Limb (tissue), 2 donors: ENCODE results near the gene DDHD1.
A peak's percentile ranks its signal among the peaks of the same experiment; 100 is the strongest.

ENCODE experiments used
- DNase-seq, 2 donors: peaks; one replicate each; pipeline ENCODE4 v3.0.0-alpha.2; 2016; ENCODE audit errors: extremely low spot score in 2 of 2

DDHD1 gene

DNA sequence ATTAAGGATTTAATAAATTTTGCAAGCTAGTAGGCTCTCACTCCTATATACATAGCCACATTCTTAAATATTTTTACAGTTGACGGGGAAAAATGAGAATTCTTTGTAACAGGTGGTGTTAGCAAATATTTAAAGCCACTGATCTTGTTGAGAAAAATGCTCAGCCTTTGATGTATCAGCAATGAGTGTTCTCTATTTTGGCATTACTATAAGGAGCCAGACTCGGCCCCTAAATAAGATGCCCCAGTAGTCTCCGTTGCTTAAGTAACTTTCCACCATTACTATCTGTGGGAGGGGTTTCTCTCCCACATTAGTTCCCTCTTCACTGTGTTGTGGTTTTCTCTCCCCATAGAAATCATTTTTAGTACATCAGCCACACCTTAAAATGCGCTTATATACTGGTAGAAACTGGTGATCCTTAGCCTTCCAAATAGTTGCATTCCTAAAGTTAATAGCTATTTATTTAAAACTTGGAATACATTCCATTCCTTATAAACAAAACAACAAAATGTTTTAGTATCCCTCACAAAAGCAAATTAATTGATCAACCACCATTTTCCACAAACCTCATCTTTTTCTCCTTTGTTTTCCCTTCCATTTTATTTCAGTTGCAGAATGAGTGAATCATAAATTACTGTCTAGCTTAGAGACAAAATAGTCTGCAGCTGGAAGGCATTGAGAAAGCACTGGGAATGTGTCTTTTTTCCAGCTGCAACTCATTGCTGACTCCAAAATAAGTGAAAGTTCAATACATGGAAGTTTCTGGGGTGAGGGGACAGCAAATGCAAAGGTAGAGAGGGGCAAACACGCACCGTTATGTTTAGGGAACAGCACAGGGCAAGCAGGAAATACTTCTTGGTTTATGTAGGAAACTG lies 117.5 kb downstream of the DDHD1 start:
- DNase-seq, result no peak

DNA sequence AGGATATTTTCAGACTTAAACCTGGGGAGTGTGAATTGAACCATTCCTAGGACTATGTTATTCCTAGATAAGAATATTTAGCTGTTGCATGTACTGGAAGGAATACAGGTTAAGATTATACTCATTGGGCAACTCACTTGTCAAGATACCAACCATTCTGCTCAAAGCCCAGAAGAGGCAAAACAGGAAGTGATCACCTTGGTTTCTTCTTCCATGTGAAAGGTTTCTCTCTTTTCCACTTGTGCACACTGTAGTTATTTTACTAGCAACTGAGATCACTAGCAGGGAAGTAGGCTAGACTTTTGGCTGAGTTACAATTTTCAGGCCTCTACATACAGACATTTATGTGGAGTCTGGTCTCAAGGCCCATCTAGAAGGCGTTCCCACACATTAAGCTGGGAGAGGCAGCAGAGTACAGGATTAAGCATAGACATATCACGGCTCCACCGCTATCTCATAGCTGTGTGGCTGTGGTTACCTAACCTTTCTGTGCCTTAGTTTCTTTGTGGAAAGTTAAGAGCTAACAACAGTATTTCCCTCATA lies 118.4 kb downstream of the DDHD1 start:
- DNase-seq, result no peak

DNA sequence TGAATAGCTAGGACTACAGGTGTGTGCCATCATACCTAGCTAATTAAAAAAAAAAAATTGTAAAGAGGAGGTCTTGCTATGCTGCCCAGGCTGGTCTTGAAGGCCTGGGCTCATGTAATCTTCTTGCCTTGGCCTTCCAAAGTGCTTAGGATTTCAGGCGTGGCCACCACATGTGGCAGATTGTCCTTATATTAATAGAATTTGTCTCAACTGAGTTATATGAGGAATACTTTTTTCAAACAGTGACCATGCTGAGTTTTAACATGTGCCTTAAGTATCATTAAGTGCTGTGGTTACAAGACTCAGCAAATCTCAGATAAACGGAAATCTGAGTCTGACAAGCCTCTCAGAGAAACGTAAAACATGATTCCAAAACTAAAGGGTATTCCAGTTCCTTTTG lies 119.1 kb downstream of the DDHD1 start:
- no peak for DNase-seq

DNA sequence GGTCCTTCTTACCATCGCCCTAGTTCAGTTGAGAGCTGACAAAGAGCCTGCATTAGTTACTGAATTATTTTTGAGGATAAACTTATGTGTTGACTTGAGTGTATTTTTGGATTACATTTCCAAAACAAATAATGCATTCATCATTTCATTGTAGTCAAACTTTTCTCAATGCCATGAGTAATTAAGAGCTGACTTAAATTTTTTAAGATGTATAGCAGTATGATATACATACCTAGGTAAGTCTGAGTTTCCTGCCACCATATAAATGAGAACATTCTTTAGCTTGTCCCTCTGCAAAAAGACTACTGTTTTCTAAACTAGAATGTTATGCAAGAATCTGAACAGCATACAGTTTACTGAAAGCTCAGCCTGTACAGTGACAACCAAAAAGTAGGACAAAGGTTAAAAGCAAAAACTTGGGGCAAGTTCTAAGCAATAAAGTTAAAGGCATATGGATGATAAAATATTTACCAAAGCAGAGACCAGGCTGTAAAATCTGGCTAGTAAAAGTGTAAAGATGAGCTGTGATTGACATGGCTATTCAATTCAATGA lies 120.2 kb downstream of the DDHD1 start:
- DNase-seq, result no peak

DNA sequence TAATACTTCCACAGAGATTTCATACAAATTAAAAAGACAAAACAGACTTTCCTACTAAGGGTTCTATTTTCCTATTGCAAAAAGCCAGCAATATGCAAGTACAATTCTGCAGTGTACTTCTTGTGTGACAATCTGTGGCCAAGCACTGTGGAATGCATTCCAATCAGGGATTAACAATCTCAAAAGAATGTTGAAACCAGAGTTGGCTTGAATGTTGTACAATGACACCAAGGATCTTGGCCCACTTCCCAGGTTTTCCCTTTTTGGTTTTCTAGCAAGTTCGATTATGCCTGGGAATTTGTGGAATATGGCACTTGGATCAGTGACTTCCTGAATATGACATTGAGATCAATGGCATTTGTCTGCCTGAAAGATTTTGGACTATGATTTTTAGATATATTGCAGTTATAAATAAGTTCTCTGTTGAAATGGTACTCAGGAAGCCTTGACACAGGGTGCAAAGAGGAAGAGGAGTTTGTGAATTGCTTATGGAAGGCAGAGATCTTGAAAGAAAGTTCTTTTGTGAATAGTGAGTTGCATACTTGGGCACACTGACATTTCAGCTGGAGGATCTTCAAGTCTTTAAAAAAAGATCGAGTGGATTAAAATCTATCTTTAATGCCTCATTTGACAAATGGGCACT lies 120.8 kb downstream of the DDHD1 start:
- peak in 1 of 2 donors; percentile 72 for DNase-seq

DNA sequence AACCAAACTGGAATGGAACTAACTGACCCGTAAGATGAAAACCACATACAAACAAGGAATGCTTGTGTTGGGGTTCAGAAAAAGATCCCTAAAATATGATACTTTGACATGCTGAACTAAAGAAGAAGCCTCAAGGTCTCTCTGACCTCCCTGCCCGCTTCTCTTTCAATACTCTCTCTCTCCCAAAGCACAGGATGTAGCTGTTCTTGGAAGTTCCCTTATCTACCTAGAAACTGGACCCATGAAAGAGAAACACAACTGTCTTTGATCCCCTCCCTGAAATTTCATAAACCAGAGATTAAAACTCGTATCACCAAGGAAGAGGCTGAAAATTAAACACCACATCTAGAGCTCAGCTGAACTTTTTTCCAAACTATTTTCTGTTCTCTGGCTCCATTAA lies 125.6 kb downstream of the DDHD1 start:
- no peak for DNase-seq

DNA sequence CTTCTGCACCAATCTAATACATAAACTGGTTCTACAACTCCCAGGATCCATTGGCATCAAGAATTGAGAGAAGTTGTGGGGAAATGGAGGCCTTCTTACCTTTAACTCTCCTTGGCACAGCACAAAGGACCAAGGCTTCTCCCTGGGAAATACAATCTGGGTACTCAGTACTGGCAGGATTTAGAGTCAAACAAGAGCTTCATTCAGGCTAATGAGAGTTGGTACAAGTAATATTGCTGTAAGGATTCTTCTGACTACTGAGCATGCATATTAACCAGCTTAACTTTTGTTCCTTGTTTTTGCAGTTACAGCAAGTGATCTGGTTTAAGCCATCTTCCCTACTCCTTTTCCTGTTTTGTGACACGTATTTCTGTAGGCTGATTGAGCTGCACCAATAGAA lies 126.1 kb downstream of the DDHD1 start:
- DNase-seq, result no peak

DNA sequence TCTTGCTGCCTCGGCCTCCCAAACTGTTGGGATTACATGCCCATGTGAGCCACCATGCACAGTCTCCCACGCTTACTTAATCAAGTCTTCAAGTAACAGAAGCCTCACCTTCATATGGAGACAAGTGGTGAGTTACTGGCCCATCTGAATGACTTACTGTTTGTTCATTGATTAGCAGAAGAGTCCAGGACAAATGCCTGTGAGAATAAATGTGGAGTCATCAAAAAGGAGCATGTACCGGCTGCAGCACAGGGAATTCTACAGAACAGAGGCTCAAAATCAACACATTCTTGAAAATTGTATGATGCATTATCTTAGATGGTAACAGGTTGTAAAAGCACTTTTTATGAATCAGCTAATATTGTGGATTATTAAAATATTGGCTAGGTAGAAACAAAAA lies 129.8 kb downstream of the DDHD1 start:
- DNase-seq, result no peak

DNA sequence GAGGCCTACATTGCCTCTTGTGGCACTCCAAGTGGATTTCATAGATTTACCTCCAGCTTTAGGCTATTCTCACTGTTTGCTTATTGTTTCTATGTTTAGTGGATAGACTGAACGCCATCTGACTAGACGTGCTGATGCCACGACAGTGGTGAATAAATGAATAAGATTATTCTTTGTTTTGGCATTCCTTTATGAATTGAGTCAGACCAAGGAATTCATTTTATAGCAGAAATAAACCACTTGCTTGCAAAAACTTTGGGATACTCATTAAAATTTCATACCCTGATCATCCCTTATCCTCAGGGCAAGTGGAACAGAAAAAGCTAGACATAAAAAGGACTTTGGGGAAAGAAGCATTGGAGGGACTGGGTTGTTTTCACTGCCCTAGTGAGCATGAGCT lies 130.5 kb downstream of the DDHD1 start:
- no peak for DNase-seq

DNA sequence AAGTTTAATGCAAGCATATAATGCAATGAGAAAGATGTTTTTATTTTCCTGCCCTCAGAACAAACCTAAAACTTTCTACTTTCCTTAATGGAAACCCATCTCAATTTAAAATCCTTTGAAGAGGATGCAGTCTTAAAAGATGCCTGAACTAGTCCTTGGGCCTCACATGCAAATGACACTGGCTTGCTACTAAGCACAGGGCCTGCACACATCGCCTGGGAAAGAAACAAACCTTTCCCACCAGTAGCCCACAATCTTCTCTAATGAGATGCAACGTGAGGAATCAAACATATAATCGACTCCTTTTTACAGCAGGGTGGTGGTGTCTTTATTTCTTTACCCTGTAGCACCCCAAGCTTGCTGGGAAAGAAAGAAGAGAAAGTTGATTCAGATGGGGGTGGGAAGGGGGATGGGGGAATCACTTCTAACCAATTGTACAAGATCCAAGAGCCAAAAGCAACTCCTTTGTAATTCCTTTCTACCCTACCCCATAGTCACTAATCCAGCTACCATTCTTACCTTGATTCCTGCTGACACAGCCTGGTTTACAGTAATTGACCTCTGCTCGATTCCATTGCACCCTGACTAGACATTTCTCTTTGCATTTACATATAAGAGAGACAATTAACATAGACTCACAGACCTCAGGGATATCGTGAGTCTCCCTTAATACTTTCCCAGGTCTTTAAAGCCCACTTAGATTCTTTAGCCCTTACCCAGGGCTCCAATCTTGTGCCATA lies 132.8 kb downstream of the DDHD1 start:
- DNase-seq, result no peak

DNA sequence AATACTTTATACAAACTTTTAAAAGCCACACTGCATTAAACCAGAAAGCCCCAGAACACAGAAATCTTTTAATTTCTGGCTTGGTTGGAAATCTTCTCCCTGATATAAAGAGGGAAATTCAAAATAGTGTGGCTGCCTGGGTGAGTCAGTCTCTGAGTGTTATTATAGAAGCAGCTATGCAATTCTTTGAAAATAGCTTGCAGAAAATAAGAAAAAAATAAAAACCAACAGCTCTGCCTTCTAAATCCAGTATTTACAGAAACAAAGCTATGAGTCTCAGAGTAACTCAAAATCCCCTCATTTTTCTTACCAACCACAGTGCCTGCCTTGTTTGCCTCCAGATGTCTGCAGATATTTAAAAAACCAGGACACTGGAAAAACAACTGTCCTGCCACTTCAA lies 133.7 kb downstream of the DDHD1 start:
- no peak for DNase-seq

DNA sequence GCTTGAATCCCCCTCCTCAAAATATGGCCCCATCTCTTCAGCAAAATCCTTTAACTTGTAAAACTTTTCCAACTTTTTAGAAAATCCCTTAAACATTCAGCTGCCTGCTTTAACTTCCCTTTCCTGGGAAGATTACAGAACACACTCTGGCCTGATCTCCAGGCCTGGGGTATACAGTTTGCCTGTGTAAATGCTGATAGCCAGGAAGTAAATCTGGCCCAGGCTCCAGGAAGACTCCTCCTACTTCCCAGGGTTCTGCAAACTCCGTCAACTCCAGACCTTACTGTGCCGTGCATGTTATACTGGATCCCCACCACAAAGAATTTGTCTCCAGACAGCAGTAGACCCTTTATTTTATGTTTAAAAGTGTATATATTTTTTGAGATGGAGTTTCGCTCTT lies 135.3 kb downstream of the DDHD1 start:
- no peak for DNase-seq

DNA sequence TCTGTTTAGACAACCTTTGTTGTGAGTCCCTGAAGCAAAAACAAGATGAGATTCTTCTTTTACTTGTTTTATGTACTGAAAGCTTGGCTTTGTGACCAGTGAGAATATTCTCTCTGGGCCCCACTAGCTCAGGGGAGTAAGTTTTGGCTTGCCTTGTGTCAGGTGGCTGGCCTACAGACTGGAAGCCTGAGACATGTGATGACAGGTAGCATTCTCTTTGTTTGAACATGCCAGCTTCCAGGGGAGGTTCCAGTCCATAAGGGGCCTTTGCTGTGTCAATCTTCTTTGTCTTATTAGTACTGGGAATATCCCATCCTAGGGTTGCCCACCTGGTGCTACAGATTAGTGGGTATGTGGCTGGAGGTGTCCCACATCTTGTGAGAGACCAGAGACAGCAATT lies 136.2 kb downstream of the DDHD1 start:
- DNase-seq, result no peak

DNA sequence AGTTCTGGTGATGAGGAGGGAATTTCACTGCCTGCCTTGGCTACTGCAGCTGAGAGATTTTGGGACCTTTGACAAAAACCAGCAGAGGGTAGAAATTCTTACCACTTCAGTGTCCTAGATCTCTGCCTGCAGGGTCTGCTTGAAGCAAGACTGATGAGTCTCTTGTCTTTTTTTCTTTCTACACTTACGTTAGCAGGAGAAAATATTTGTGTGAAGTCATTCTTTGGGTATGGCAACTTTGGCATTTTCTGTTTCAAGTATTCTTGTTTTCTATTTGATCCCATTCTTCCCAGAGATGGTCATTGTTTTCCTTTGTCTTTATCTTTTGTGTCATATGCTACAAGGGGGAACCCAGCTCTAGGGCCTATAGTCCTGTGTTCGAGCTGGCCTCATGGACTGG lies 136.6 kb downstream of the DDHD1 start:
- DNase-seq, result no peak

DNA sequence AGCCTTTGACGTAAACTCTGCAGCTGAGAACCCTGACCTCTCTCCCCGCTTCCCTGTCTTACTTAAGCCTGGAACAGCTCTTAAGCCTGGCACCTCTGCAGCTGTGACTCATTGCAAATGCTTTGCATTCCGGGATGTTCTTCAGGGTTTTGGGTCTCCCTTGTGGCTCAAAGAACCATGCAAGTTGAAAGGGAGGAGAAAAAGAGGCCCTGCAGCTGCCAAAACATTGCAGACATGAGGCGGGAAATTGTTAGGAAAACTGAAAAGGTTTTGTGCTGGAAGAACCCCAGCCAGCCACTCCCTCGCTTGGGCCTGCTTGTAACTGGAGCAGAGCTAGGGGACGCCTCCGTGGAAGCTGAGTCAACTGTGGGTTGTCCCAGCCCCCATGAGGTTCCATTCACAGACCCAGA lies 142.1 kb downstream of the DDHD1 start:
- peak; percentile 64 to 87 for DNase-seq

DNA sequence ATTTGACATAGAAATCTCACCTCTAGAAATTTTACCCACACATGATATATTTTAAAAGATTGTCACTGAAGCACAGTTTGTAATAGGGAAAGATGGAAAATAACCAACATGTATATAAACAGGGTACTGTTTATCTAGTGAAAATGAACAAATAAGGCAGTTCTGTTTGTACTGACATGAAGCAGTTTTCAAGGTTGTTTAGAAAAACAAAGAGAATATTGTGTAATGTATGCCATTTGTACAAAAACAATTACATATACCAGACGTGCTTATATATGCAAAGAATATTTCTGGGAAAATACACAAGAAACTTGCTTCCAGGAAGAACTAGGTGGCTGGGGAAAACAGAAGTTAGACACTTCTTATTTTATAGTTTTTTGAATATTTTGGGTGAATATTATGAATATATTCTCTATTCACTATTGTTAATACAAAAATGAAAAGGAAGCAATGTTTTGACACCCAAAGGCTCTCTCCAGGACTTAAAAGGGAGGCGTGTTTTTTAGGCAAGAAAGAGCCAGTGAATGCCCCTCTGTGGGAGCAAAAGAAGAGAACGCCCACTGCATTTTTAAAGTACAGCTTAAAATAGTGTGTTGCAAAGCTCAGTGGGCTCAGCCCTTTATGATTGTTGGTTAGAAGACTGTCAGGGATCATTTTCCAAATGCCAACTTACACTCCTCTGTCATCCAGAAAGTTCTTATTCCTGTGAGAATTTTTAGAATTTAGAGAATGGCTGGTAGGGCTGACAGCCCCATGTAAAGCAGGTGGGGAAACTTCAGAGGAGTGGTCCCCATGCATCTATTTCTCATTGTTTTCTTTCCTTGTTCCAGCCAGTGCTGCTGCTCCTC lies 142.7 kb downstream of the DDHD1 start:
- DNase-seq, result no peak

DNA sequence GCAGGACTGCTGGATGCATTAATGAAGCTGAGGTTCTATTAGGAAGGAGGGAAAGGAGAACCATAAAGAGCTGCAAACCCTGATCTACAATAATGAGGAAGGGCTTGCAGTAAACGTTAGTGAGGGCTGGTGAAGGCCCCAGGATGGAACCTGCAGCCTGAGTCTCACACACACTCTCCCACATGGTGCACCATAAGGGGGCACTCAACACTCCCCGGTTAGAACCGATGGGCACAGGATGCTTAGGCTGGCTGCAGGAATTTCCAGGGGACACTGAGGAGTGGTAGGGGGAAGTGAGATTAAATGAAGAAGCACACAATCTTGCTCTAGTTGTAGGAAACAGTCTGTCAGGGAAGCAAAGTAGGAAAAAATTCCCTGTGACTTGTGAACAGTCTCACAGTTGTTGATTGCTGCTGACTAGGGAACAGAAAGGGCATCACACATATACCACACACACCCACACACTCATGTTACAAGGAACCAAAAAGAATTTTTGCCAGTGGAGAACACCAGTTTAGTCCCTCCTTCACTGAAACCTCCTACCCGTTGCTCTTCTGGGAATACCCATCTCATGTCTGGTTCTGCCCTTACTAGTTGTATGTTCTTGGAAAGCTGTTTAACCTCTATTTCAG lies 146.1 kb downstream of the DDHD1 start:
- DNase-seq, result no peak

DNA sequence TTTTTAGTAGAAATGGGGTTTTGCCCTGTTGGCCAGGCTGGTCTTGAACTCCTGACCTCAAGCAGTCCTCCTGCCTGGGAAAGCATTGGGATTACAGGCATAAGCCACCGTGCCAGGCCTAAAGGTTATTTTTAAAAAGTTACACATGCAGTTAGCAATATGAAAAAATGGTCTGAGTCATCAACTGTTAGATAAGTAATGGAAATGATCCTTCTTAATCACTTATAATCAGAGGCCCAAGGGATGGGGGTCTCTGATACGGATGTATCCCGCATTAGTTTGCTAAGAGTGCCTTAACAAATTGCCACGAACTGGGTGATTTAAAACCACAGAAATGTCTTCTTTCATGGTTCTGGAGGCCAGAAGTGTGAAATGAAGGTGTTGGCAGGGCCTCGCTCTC lies 148.1 kb downstream of the DDHD1 start:
- DNase-seq, result no peak

DNA sequence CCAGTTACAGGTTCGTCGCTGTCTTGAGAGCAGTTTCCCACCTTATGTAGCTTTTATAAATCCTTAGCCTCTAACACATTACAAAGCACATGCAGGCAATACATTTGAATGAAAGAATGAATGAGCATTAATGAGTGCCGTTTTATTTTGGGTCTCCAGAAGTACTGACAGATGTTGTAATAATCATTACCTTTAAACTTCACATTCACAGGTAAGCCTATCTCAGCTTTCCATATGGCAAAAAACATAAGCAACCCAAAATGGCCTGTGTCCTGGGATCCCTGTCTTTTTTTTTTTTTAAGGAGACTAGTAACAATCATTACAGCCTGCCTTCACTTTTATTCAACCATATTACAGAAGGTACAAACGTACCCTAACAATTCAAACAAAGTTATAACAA lies 149.3 kb downstream of the DDHD1 start:
- no peak for DNase-seq

DNA sequence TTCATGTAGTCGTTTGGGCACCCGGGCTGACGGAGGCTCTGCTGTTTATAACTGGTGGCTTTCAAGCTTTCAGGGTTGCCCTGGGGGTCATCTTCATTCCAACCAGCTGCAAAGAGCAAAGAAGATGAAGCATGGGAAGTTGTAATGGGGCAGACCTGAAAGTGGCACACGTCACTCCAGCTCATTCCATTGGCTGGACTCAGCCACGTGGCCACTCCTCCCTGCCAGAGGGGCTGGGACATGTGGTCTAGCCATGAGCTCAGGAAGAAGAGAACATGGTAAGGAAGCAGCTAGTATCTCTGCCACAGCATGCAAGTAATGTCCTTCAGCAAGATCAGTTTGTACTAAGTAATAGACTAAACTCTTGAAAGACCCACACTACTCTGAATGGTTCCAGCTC lies 150.5 kb downstream of the DDHD1 start:
- no peak for DNase-seq
